ENCODE measurements around the gene PIGBOS1.
"Not testable (repeated sequence)": the region's sequence is repeated elsewhere in the genome, so short reads cannot be mapped to it uniquely, and the experiment has no call there.

PIGBOS1 gene

GRCh38 chr15:55318588-55319494 lies at the start of gene PIGBOS1, which contains the start of gene PIGB:
PIGBOS1 (minus strand) TSS chr15:55319123; CDS start chr15:55317792, 1,331 bp downstream.
PIGB (plus strand) TSS chr15:55319222; CDS start chr15:55319251, 29 bp downstream.
- peak; percentile 51 for DNase-seq

- no peak for DNase-seq
Observed at GRCh38 chr15:55366981-55367380, 48.1 kb upstream of the PIGBOS1 start.

- no peak for DNase-seq
Observed at GRCh38 chr15:55362641-55363040, 43.7 kb upstream of the PIGBOS1 start.

GRCh38 chr15:55361048-55361447 lies 42.1 kb upstream of the PIGBOS1 start:
- DNase-seq = no peak

GRCh38 chr15:55360256-55360655 lies 41.3 kb upstream of the PIGBOS1 start:
- DNase-seq = no peak

- DNase-seq = no peak
Observed at GRCh38 chr15:55358471-55358870, 39.5 kb upstream of the PIGBOS1 start.

GRCh38 chr15:55357774-55358173 lies 38.9 kb upstream of the PIGBOS1 start:
- no peak for DNase-seq

GRCh38 chr15:55356985-55357585 lies 38.2 kb upstream of the PIGBOS1 start:
- no peak for DNase-seq

- no peak for DNase-seq
Observed at GRCh38 chr15:55353025-55353424, 34.1 kb upstream of the PIGBOS1 start.

GRCh38 chr15:55349282-55349681 lies 30.4 kb upstream of the PIGBOS1 start:
- DNase-seq = no peak

GRCh38 chr15:55348281-55348778 lies 29.4 kb upstream of the PIGBOS1 start:
- DNase-seq = no peak

- no peak for DNase-seq
Observed at GRCh38 chr15:55344206-55344605, 25.3 kb upstream of the PIGBOS1 start.

GRCh38 chr15:55343168-55343567 lies 24.2 kb upstream of the PIGBOS1 start:
- no peak for DNase-seq

- DNase-seq = no peak
Observed at GRCh38 chr15:55337160-55337559, 18.2 kb upstream of the PIGBOS1 start.

- no peak for DNase-seq
Observed at GRCh38 chr15:55334997-55335396, 16.1 kb upstream of the PIGBOS1 start.

GRCh38 chr15:55334371-55334770 lies 15.4 kb upstream of the PIGBOS1 start:
- no peak for DNase-seq

GRCh38 chr15:55327387-55327786 lies 8.5 kb upstream of the PIGBOS1 start:
- DNase-seq = no peak

- no peak for DNase-seq
Observed at GRCh38 chr15:55322467-55322866, 3.5 kb upstream of the PIGBOS1 start.

- no peak for DNase-seq
Observed at GRCh38 chr15:55320963-55321362, 2.0 kb upstream of the PIGBOS1 start.

GRCh38 chr15:55320238-55320550 lies 1.3 kb upstream of the PIGBOS1 start:
- DNase-seq = no peak

- no peak for DNase-seq
Observed at GRCh38 chr15:55319537-55320237, 764 bp upstream of the PIGBOS1 start.

- DNase-seq = not testable (repeated sequence)
Observed at GRCh38 chr15:55302801-55303200, 16.1 kb downstream of the PIGBOS1 start.

- DNase-seq = no peak
Observed at GRCh38 chr15:55297315-55297714, 21.6 kb downstream of the PIGBOS1 start.
